Chondrocyte (in vitro differentiated cells): ENCODE data around the gene AKIP1. TPM values are rescaled to one million over a fixed set of nuclear protein-coding genes. Genes with fewer than 3 reads are reported as not detected.
A peak's percentile ranks its signal among the peaks of the same experiment; 100 is the strongest.

ENCODE experiments used
- DNase-seq: peaks from one replicate; pipeline ENCODE4 v3.0.0; 2021; ENCODE audit warnings: mixed read lengths, low spot score
- H3K27ac Mint-ChIP-seq: one replicate; pipeline ENCODE4 v1.8.0; 2021; ENCODE audit warnings: mild to moderate bottlenecking, moderate library complexity, mixed read lengths; ENCODE audit not compliant: unreplicated experiment
- H3K27me3 Mint-ChIP-seq: 2 replicates; pipeline ENCODE4 v1.8.0; 2021; ENCODE audit warnings: low read depth, mixed read lengths
- H3K36me3 Mint-ChIP-seq: 2 replicates; pipeline ENCODE4 v1.8.0; 2021; ENCODE audit warnings: low read depth, mixed read lengths
- H3K4me1 Mint-ChIP-seq: 2 replicates; pipeline ENCODE4 v1.8.0; 2021; ENCODE audit warnings: low read depth, mild to moderate bottlenecking, mixed read lengths
- H3K4me3 Mint-ChIP-seq: one replicate; pipeline ENCODE4 v1.8.0; 2021; ENCODE audit warnings: mild to moderate bottlenecking, moderate library complexity, mixed read lengths; ENCODE audit not compliant: unreplicated experiment
- H3K9me3 Mint-ChIP-seq: 2 replicates; pipeline ENCODE4 v1.8.0; 2021; ENCODE audit warnings: low read depth, mixed read lengths
- long read RNA-seq: library from polyadenylated mRNA; stranded (forward); transcript quantifications from one replicate; pipeline ENCODE4 v2.0.0, GENCODE V29; 2021
- total RNA-seq: library from RNA; stranded (reverse); gene quantifications from 3 replicates; pipeline ENCODE4 v1.2.1, GENCODE V29; 2021
- TF ChIP-seq, protein P1 (sequence below): fragments of 200-600 bp; sonication (generic); IDR thresholded peaks from 2 replicates; pipeline ENCODE4 v1.5.0; 2021; ENCODE audit warnings: antibody characterized with exemption, mild to moderate bottlenecking, moderate library complexity

The AKIP1 gene, protein sequence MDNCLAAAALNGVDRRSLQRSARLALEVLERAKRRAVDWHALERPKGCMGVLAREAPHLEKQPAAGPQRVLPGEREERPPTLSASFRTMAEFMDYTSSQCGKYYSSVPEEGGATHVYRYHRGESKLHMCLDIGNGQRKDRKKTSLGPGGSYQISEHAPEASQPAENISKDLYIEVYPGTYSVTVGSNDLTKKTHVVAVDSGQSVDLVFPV
- total RNA-seq: 24.0 to 30.1 TPM (median 29.3 TPM) in 3 replicates
- long read RNA-seq, transcript AKIP1-204 (4 exons, 1,084 nt): minor isoform, 9 of 50 reads
- long read RNA-seq, transcript AKIP1-201 (5 exons, 1,247 nt): major isoform, 12 of 50 reads
- long read RNA-seq, transcript AKIP1-203 (6 exons, 1,327 nt): minor isoform, 10 of 50 reads
- long read RNA-seq, transcript AKIP1-210 (5 exons, 1,022 nt): minor isoform, 10 of 50 reads
- long read RNA-seq, partial matches to known transcripts: 2 of 50 reads
- long read RNA-seq, other reads (novel, unspliced or antisense): 6 of 50 reads

DNA sequence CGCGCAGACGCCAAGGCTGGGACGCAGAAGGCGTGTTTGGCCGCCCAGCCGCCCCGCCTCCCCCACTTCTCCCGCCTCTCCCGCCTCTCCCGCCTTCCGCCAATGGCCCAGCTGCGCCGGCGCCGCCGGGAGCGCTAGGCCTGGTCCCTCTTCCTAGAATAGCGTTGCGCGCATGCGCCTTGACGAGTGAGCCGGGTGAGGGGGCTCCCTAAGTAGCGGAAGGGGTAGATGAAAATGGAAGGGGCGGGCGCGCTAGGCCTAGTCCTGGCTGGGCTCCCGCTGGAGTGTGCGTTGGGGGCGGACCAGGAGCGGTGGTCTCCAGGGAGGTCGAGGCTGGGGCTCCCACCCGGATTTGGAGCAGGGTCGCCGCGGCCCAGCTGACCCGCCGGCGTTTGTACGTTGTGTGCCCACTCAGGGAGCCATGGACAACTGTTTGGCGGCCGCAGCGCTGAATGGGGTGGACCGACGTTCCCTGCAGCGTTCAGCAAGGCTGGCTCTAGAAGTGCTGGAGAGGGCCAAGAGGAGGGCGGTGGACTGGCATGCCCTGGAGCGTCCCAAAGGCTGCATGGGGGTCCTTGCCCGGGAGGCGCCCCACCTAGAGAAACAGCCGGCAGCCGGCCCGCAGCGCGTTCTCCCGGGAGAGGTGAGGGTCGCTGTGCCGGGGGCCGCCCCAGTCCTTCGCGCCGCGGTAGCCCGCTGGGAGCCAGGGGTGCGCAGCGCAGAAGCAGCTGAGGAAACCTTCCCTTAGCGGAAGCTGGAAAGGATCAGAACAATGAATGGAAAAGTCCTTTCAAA lies at the start of gene AKIP1:
AKIP1 (plus strand) TSS at position 161 of the 795 bp plus-strand sequence; CDS start at position 422, 261 bp downstream.
- Mint-ChIP-seq H3K9me3 (no peaks in the 10 kb centered on the region), H3K4me1 (peaks cover 70% of the 10 kb centered on the region)

DNA sequence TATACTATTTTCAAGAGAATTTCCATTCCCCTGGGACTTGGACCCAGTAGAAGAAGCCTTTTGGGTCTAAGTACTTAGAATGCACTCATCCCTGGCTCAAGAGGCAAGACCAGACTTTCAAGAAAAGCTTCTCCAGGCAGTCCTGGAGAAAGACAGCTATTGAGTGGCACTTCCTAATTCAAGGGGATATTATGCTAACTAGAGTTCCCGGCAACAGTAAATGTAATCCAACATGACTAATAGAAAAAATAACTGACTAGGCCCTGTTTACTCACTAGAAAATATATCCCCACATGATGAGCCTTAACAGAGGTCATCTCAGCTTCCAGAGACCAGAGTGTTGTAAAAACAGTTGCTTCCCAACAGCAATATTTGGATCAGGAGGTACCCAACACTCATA lies 47.2 kb upstream of the AKIP1 start:
- H3K27me3 Mint-ChIP-seq: no peaks in the 10 kb centered on the region
- H3K9me3 Mint-ChIP-seq: no peaks in the 10 kb centered on the region
- H3K27ac Mint-ChIP-seq: peak overlapping the region; percentile 89
- TF ChIP-seq, protein P1, sequence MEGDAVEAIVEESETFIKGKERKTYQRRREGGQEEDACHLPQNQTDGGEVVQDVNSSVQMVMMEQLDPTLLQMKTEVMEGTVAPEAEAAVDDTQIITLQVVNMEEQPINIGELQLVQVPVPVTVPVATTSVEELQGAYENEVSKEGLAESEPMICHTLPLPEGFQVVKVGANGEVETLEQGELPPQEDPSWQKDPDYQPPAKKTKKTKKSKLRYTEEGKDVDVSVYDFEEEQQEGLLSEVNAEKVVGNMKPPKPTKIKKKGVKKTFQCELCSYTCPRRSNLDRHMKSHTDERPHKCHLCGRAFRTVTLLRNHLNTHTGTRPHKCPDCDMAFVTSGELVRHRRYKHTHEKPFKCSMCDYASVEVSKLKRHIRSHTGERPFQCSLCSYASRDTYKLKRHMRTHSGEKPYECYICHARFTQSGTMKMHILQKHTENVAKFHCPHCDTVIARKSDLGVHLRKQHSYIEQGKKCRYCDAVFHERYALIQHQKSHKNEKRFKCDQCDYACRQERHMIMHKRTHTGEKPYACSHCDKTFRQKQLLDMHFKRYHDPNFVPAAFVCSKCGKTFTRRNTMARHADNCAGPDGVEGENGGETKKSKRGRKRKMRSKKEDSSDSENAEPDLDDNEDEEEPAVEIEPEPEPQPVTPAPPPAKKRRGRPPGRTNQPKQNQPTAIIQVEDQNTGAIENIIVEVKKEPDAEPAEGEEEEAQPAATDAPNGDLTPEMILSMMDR: no peak
- no peak overlapping the region for H3K4me3 Mint-ChIP-seq
- H3K36me3 Mint-ChIP-seq: no peaks in the 10 kb centered on the region
- no peak for DNase-seq
- peaks cover 75% of the 10 kb centered on the region for H3K4me1 Mint-ChIP-seq

More for the DNA sequence above, at the start of gene AKIP1:
- DNase-seq: peak; percentile 98
- peak within 1 kb of the TSS; percentile 93 for H3K27ac Mint-ChIP-seq
- H3K27me3 Mint-ChIP-seq: no peaks in the 10 kb centered on the region
- peak within 1 kb of the TSS; percentile 87 for H3K4me3 Mint-ChIP-seq
- H3K36me3 Mint-ChIP-seq: no peaks in the 10 kb centered on the region
- TF ChIP-seq, protein P1: peak; percentile 10

DNA sequence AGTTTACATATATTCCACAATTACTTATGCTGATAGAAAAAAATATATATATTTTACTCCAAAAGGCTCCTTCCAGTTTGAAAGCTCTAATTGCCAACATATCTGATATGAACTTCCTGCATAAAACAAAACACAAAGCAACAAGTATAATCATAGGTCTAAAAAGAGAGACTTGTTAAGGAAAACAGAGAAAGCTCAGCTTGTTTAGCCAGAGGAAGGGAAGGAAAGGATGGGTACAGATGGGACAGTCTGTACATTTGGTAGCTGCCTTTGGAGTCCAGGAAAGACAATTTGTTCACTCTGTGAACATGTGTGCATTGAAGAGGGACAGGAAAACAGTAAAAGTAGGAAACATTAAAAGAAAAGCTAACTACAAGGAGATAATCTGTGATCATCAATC lies 45.7 kb upstream of the AKIP1 start:
- Mint-ChIP-seq H3K36me3 (no peaks in the 10 kb centered on the region), H3K27me3 (no peaks in the 10 kb centered on the region), H3K27ac (peak overlapping the region; percentile 63), H3K4me1 (peaks cover 79% of the 10 kb centered on the region), H3K4me3 (no peak overlapping the region), H3K9me3 (no peaks in the 10 kb centered on the region)
- DNase-seq: no peak
- TF ChIP-seq, protein P1: no peak

DNA sequence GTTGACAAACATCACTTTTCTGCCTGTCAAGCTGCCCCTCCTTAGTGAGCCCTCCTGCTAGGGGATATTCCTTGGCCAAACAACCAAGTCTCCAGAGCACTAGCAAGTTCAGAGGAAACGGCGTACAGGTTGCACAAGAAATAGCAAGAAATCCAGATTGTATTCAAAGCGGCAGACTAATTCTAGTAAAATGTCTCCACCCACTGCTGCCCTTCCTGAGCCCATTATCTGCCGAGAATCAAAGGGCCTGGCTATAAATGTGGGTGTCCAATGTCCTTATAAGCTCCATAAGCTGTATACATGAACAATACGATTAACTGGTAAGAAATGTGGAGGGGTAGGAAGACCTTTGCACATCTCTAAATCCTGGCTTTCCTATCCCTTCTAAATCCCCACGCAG lies 44.0 kb upstream of the AKIP1 start:
- Mint-ChIP-seq H3K4me3 (no peak overlapping the region), H3K9me3 (no peaks in the 10 kb centered on the region), H3K27ac (peak overlapping the region; percentile 54), H3K4me1 (peaks cover 76% of the 10 kb centered on the region), H3K36me3 (no peaks in the 10 kb centered on the region), H3K27me3 (no peaks in the 10 kb centered on the region)
- DNase-seq: no peak
- TF ChIP-seq, protein P1: no peak
